GM19193 (cell line): ENCODE results near the gene RILPL1.

ENCODE experiments used
- POLR2A ChIP-seq: IDR thresholded peaks from 4 replicates; pipeline ENCODE4 v1.6.1; 2011; ENCODE audit not compliant: insufficient read depth, insufficient read length; ENCODE audit errors: extremely low read depth

RILPL1 gene

DNA sequence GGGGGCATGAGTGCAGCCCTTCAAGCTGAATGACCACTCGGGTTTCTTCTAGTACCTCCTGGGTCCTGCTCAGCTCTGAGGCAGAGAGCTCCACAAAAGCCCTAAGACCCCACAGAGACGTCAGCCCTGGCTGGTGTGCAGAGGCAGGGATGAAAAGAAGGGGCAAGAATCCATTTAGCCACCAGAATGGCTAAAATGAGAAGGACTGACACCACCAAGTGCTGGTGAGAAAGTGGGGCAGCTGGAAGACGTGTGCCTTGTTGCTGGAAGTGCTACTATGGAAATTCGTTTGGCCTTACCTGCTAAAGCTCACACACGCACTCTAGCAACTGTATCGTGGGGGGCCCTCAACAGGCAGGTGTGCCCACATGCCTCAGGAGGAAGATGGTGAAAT is 26.7 kb downstream of the RILPL1 start:
- no peak for TF ChIP-seq POLR2A

DNA sequence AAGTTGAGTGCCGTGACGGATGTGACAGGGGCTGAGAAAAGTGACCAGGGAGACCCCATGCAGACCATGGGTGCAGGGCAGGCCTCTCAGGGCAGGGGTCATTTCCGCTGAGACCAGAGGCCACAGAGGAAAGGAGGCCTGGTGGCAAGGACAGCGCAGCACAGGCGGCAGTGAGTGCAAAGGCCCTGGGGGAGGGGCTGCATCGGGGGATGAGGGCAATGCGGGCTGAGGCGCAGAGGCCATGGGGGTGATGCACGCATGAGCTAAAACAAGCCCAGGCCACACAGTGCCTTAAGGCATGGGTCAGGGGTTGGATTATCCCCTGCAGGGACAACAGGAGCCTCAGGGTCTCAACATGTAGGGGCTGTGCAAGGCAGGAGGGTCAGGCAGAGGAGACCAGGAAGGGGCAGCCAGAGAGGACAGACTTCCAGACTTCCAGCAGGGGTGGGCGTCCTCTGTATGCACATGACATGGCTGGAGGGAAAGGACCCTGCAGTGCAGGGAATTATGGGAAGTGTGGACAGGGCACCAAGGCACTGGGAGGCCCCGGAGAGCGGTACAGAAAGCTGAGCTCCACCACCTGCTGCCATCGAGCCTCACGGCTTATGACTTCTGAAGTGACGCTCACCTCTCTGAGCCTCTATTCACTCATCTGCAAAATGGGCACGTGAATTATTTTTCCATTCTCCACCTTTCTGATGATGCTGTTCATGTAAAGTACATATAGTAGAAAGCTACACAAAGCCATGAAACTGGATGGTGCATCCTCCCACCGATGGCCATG is 27.3 kb downstream of the RILPL1 start:
- no peak for TF ChIP-seq POLR2A

DNA sequence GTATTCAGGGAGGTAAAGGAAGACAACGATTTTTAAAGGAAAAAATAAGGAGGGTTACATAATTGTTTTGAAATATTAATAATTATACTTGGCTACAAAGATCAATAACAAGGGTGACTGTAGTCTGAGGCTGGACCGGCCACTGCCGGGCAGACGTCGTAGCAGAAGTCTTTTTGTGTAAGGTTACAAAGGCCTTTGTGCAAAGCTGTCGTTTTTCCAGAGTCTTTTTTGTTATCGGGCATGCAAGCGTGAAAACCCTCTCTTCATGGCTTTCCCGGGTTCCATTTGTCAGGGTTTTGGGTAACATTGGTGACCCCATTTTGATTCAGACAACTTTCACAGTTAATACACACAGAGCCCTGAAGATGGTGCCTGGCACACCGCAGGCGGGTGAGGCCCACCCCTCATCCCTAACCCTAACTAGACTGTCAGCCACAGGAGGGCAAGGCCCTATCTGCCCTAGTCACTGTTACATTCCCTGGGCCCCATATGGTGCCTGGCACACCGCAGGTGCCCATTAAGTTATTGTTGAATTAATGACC is 31.3 kb downstream of the RILPL1 start:
- no peak for TF ChIP-seq POLR2A

DNA sequence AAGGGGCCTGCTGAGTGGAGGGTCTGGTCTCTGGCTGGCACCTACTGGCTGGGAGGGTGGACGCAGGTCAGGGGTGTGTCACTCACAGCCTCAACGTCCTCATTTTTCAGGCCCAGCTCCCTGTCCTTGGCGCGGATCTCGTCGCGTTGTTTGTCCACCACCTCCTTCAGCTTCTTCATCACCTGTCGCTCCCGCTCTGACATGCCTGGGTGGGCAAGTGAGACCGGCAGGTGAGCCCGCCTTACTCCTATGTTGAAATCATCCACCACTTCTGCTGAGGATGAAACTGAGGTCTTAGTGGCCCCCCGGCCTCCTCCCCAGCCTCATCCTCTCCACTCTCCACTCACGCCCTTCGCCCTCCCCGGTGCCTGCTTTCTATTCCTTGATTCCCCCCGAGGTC is 34.2 kb downstream of the RILPL1 start:
- no peak for TF ChIP-seq POLR2A

DNA sequence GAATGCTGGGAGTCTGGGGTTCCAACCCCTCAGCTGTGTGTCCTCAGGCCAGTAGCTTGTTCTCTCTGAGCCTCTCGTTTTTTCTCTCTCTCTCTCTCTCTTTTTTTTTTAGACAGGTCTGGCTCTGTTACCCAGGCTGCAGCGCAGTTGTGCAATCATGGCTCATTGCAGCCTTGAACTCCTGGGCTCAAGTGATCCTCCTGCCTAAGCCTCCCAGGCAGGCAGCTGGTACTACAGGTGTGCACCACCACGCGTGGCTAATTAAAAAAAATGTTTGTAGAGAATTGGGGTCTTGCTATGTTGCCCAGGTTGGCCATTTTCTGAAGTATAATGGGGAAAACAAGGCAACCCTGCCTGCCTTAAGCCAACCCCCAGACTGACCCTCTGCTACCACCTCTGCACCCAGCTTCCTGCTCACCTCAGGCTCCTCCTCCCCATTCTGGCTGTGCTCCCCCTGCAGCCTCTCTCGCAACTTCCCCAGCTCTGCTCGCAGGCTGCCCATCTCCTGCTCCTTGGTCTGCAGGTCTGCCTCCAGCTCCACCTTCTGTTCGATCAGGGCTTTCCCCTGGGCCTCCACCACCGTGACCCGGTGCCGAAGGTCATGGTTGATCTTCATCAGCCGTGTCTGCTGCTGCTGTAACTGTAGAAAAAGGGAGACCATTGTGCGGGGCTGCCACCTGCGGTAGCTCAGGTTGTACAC is 35.2 kb downstream of the RILPL1 start:
- no peak for TF ChIP-seq POLR2A

DNA sequence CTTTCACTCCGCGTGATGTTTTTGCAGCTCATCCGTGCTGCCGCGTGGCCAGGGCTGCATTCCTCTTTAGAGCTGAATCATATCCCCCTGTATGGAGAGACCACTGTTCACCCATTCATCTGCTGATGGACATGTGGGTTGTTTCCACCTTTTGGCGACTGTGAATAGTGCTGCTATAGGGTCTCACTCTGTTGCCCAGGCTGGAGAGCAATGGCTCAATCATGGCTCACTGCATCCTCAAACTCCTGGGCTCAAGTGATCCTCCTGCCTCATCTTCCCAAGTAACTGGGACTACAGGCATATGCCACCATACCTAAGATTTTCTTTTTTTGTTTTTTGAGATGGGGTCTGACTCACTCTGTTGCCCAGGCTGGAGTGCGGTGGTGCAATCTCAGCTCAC is 36.5 kb downstream of the RILPL1 start:
- no peak for TF ChIP-seq POLR2A

DNA sequence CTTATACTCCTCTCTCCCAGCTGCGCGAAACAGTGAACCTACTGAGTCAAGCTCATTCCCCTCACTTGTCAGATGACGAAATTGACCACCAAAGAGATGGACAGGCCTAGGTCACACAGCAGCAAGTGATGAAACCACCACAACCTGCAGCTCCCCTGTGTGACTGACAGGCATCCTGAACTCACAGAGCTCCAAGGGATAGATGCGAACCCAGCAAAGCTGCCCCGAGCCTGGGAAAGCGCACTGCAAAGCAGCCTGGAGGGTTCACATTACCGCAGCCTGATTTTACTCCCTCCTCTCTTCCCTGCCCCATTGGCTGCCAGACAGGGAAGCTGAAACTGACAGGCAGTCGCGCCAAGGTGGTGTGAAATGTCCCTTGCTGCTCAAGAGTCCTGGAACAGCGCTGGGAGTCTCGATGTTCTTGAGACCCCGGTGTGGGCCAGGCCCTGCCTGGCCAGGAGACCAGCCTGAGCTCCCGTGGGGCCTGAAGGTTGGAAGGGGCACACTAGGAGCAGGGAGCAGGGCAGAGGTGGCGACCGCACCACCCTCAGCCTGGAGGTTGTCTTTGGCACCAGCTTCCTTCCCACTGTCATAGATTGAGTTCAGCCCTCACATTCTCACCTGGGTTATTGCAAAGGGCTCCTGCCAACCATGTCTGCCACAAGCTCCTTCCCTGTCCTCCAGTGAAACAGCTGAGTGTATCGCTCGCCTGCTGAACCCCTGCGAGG is 39.2 kb downstream of the RILPL1 start:
- no peak for TF ChIP-seq POLR2A

DNA sequence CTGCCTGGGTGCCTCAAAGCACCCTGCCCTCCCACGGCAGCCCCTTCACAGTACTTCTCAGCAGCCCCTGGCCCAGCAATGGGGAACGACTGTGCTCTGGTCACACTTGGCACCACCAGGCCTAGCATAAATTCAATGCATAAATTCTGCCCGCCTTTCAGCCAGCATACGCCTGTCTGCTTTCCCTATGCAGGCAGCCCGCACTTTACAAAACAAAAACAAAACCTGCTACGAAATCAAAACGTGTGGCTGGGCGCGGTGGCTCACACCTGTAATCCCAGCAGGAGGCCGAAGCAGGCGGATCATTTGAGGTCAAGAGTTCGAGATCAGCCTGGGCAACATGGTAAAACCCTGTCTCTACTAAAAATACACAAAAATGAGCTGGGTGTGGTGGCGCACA is 42.0 kb downstream of the RILPL1 start:
- no peak for TF ChIP-seq POLR2A

DNA sequence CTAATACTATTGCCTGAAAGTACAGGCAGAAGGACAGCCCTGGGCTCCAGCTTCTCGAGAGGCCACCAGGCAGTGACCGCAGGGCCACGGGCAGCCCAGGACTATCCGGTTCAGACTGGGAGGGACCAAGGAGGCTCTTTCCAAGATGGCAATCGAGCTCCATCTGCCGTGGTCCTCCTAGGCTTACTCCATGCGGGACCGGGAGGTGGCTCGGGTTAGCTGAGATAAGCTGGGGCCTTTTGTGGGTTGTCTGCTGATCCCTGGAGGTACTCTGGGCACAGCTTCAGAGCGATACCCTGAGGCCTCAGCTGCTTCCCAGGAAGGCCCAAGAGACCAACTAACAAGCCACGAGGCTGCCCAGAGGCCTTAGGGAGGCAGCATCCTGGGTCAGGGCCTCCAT is 42.5 kb downstream of the RILPL1 start:
- no peak for TF ChIP-seq POLR2A

DNA sequence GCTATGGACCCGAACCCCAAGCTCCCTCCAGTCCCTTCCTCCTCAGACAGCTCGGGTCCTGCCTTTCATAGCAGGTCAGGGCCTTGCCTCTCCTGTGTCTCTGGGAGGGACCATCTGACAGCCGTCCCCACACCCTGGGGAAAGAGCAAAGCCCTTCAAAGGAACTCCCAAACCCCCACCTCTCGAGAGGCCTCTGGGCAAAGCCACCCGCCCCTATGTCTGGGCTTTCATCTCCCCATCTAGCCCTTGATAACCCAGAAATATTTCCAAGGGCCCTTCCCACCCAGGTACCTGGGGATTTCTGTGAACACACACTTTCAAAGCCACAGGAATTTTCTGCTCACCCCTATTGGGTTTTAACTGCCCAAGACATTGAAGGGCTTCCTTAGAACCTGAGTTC is 43.4 kb downstream of the RILPL1 start:
- no peak for TF ChIP-seq POLR2A

DNA sequence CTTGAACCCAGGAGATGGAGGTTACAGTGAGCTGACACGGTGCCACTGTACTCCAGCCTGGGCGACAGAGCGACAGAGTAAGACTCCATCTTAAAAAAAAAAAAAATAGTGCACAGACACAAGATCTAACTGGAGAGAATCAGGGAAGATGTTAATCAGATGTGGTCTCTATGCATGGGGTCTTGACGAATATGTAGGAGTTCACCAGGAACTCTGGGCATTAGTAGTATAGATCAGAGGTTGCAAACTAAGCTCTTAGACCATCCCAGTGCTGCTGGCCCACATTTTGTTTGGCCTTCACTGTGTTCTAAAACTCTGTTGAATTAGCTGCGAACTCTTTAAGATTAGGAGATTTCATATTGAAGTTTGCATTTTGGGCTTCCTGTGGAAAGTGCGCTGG is 43.9 kb downstream of the RILPL1 start:
- no peak for TF ChIP-seq POLR2A

DNA sequence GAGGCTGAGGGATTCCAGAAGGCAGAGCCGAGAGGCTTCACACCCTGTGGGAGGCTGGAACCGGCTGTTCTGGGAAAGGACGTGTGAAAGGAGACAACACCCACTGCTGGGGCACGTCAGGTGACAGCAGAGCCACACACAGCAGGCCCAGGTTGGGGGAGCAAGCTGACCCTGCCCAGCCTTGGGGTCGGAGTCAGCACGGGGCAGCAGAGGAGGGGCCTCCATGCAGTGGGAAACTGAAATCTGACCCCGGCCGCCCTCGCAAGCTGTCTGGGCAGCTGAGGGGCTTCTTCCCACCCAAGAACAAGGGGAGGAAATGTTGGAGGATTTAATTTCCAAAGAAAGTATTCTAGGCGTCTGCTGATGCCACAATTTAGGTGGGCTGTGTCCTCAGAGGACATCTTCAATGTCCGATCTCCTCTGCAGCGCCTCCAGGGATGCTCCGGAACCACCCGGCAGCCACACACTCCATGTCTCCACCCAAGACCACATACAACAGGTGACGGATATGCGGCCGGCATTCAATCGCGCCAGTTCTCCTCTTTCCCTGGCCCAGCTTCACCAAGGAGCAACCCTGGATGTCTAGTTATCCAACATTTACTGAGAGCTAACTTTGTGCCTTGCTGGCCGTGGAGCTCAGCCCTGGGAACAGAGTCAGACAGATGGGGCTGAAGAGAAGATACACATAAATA is 44.8 kb downstream of the RILPL1 start:
- no peak for TF ChIP-seq POLR2A

DNA sequence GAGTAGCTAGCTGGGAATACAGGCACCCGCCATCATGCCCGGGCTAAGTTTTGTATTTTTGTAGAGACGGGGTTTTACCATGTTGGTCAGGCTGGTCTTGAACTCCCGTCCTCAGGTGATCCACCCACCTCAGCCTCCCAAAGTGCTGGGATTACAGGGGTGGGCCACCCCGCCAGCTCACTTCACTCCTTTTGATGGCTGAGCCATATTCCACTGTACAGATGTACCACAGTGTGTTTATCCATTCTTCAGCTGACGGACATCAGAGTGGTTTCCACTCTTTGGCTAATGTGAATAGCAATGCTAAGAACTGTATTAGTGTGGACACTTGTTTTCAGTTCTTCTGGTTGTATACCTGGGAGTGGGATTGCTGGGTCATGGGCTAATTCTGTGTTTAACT is 46.1 kb downstream of the RILPL1 start:
- no peak for TF ChIP-seq POLR2A

DNA sequence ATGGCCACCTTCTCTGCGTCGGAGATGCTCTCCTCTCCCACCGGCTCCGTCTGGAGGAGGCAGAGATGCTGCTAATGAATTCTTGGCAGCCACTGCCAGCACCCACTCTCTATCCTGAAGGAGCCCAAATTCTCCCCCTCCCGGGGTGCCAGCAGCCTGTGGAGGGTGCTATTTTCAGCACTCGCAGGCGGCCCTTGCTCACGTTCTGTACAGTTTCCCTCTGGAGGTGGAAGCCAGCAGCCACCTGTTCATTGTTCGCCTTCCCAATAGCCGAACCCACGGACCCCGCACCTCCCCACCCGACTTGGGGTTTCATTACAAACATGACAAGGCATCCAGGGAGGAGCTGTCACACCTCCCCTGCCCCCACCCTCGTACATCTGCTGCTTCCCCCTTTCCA is 47.8 kb downstream of the RILPL1 start:
- no peak for TF ChIP-seq POLR2A
